Loucy (cell line): Measurements from ENCODE around the gene SCAP.

Experiments
- EZH2phosphoT487 ChIP-seq: fragments of 200-600 bp; IDR thresholded peaks from 2 replicates; pipeline ENCODE4 v1.6.1; 2018; ENCODE audit warnings: antibody characterized with exemption, mild to moderate bottlenecking, moderate library complexity, borderline replicate concordance
- TF ChIP-seq, protein P1 (sequence below): fragments of 200-600 bp; sonication (generic); conservative IDR thresholded peaks from 2 replicates; pipeline ENCODE4 v1.5.1; 2014; ENCODE audit warnings: mild to moderate bottlenecking, antibody characterized with exemption, low read length

DNA sequence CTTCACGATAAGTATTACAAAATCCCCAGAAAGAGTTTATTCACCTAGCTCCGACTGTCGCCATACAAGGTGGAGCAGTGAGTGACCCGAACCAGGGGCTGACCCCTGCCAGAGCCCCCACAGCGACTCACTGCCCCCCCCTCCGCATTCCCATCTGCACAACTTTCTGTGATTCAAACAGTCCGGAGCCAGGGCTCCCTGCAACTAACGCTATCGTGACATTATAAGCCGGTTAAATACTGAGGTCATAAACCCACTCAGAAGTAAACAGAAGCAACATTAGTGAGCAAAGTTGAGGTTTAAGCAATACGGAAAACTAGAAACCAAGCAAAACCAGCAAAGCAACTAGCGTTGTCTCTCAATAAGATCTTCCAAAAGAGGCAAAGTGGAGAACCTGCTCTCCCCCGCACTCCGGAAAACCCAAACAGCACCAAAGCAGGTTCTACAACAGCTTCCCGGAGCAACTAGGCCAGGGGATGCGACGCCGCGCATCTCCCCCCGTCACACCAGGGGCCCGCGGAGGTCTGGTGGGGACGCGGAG lies 642 bp downstream of the SCAP start:
- TF ChIP-seq, protein P1, sequence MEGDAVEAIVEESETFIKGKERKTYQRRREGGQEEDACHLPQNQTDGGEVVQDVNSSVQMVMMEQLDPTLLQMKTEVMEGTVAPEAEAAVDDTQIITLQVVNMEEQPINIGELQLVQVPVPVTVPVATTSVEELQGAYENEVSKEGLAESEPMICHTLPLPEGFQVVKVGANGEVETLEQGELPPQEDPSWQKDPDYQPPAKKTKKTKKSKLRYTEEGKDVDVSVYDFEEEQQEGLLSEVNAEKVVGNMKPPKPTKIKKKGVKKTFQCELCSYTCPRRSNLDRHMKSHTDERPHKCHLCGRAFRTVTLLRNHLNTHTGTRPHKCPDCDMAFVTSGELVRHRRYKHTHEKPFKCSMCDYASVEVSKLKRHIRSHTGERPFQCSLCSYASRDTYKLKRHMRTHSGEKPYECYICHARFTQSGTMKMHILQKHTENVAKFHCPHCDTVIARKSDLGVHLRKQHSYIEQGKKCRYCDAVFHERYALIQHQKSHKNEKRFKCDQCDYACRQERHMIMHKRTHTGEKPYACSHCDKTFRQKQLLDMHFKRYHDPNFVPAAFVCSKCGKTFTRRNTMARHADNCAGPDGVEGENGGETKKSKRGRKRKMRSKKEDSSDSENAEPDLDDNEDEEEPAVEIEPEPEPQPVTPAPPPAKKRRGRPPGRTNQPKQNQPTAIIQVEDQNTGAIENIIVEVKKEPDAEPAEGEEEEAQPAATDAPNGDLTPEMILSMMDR = no peak
- no peak for TF ChIP-seq EZH2phosphoT487
